K562 (cell line): ENCODE measurements around the gene RAB43. TPM values are rescaled to one million over a fixed set of nuclear protein-coding genes. Genes with fewer than 3 reads are reported as not detected.
A peak's percentile ranks its signal among the peaks of the same experiment; 100 is the strongest.

ENCODE experiments used
- ETV5 ChIP-seq: sonication (generic); formaldehyde crosslinking; IDR thresholded peaks from 2 replicates; pipeline ENCODE4 v1.4.0; 2020; ENCODE audit warnings: low read depth, mild to moderate bottlenecking, missing genetic modification reagents
- HCFC1 ChIP-seq: IDR thresholded peaks from 2 replicates; pipeline ENCODE4 v1.6.1; 2012; ENCODE audit warnings: low read depth, low read length, improper control_type of control experiment
- HDAC8 ChIP-seq: fragments of 450-650 bp; IDR thresholded peaks from 2 replicates; pipeline ENCODE4 v1.6.1; 2016; ENCODE audit warnings: mild to moderate bottlenecking, missing genetic modification characterization, moderate library complexity, missing compliant biosample characterization
- HMG20A ChIP-seq: fragments of 450-650 bp; formaldehyde crosslinking; conservative IDR thresholded peaks from 2 replicates; pipeline ENCODE4 v1.4.0; 2020; ENCODE audit warnings: mild to moderate bottlenecking, mixed read lengths
- HMGXB4 ChIP-seq: sonication (generic); formaldehyde crosslinking; IDR thresholded peaks from 2 replicates; pipeline ENCODE4 v1.8.1; 2023; ENCODE audit warnings: mild to moderate bottlenecking, missing genetic modification reagents
- ILF3 ChIP-seq: fragments of 450-650 bp; IDR thresholded peaks from 2 replicates; pipeline ENCODE4 v1.6.1; 2018; ENCODE audit warnings: antibody characterized with exemption, mild to moderate bottlenecking, moderate library complexity, borderline replicate concordance
- MAFK ChIP-seq: IDR thresholded peaks from 2 replicates; pipeline ENCODE4 v1.6.1; 2011; ENCODE audit warnings: low read length, improper control_type of control experiment
- MBD2 ChIP-seq: sonication (generic); IDR thresholded peaks from 2 replicates; pipeline ENCODE4 v1.6.1; 2016; ENCODE audit warnings: low read depth, borderline replicate concordance
- MTA1 ChIP-seq: fragments of 450-650 bp; IDR thresholded peaks from 2 replicates; pipeline ENCODE4 v1.6.1; 2017; ENCODE audit warnings: borderline replicate concordance
- MYC ChIP-seq, 2 experiments: fragments of 250-450 bp in 1 of 2; sonication (Bioruptor Pico) in 1 of 2; IDR thresholded peaks; 2 replicates each; pipeline versions ENCODE4 v1.5.1 to v1.6.1; 2012 to 2021; ENCODE audit warnings: low read depth in 2 of 2, borderline replicate concordance in 1 of 2, improper control_type of control experiment in 1 of 2, low read length in 1 of 2, mild to moderate bottlenecking in 1 of 2, moderate library complexity in 1 of 2
- RFX7 ChIP-seq: fragments of 250-450 bp; sonication (Bioruptor Pico); IDR thresholded peaks from 2 replicates; pipeline ENCODE4 v1.5.1; 2021; ENCODE audit warnings: mild to moderate bottlenecking
- SIN3A ChIP-seq, 2 experiments: fragments of 150-350 bp in 1 of 2; IDR thresholded peaks; 2 replicates each; pipeline ENCODE4 v1.6.1; 2011 to 2016; ENCODE audit warnings: borderline replicate concordance in 2 of 2, low read depth in 2 of 2, low read length in 2 of 2, mild to moderate bottlenecking in 2 of 2, moderate library complexity in 2 of 2; ENCODE audit not compliant: control insufficient read depth in 1 of 2
- SIRT6 ChIP-seq: IDR thresholded peaks from one replicate; pipeline ENCODE4 v1.6.1; 2012; ENCODE audit warnings: low read depth, mild to moderate bottlenecking, control low read depth, inconsistent platforms, low read length, moderate library complexity
- SMAD4 ChIP-seq: fragments of 250-450 bp; sonication (Bioruptor Pico); conservative IDR thresholded peaks from 2 replicates; pipeline ENCODE4 v1.8.0; 2021; ENCODE audit warnings: inconsistent platforms, mild to moderate bottlenecking, moderate library complexity
- SMARCA4 ChIP-seq: fragments of 450-650 bp; IDR thresholded peaks from 2 replicates; pipeline ENCODE4 v1.6.1; 2016
- ZBTB17 ChIP-seq: fragments of 450-650 bp; formaldehyde crosslinking; IDR thresholded peaks from 2 replicates; pipeline ENCODE4 v1.4.0; 2020; ENCODE audit warnings: mild to moderate bottlenecking
- ZBTB2 ChIP-seq: fragments of 450-650 bp; IDR thresholded peaks from 2 replicates; pipeline ENCODE4 v1.6.1; 2016; ENCODE audit warnings: antibody characterized with exemption
- ZNF280A ChIP-seq: fragments of 450-650 bp; IDR thresholded peaks from 2 replicates; pipeline ENCODE4 v1.6.1; 2018; ENCODE audit warnings: mild to moderate bottlenecking, low read depth; ENCODE audit not compliant: partially characterized antibody
- ZNF586 ChIP-seq: fragments of 450-650 bp; formaldehyde crosslinking; conservative IDR thresholded peaks from 2 replicates; pipeline ENCODE4 v1.4.0; 2020; ENCODE audit warnings: mild to moderate bottlenecking, moderate library complexity
- ZNF655 ChIP-seq: fragments of 250-450 bp; sonication (Bioruptor Pico); IDR thresholded peaks from 2 replicates; pipeline ENCODE4 v1.5.0; 2021
- ZNF740 ChIP-seq, 3 experiments: fragments of 200-800 bp in 1 of 3; sonication (Bioruptor generic) in 1 of 3; sonication (generic) in 1 of 3; formaldehyde crosslinking in 1 of 3; IDR thresholded peaks; 2 replicates each; pipeline versions ENCODE4 v1.6.1 to v1.8.0; 2016 to 2022; ENCODE audit warnings: mild to moderate bottlenecking in 2 of 3, missing compliant biosample characterization in 2 of 3, missing genetic modification characterization in 2 of 3, missing genetic modification reagents in 1 of 3
- polyA plus RNA-seq, 8 experiments: library from polyadenylated mRNA; depleted of rRNA in 4 of 8; stranded (reverse) in 5 of 8; unstranded in 3 of 8; fragments of >200 nt; fragmentation: Nextera tagmentation in 2 of 8; fragmentation: Illumina TruSeq in 1 of 8; extraction: Ambion mirVana in 2 of 8; extraction: Trizol in 1 of 8; gene quantifications; 2 replicates each; pipeline versions ENCODE4 v1.2.1 to v1.2.3, GENCODE V29; 2011 to 2014; ENCODE audit warnings: inconsistent platforms in 1 of 8, missing spikeins in 1 of 8
- total RNA-seq, 7 experiments: library from RNA; depleted of rRNA in 6 of 7; stranded (reverse); fragments of >200 nt in 6 of 7; fragmentation: Illumina TruSeq in 2 of 7; extraction: Trizol in 2 of 7; gene quantifications; 2 replicates each; pipeline versions ENCODE4 v1.2.1 to v1.2.3, GENCODE V29; 2011 to 2021; ENCODE audit warnings: low replicate concordance in 1 of 7

Gene RAB43
- total and polyA plus RNA-seq, 9 of the 15 experiments (the other 6 are each of a cell fraction or from before 2014, with no cell fraction given), result 0.04 to 6.8 (median 1.7) TPM; not detected in 2

GRCh38 chr3:129054605-129055104 lies 66.9 kb downstream of the RAB43 start (continued):
- TF ChIP-seq MTA1 (peak; percentile 46; the same call in 1 of the 2 replicates), HMGXB4 (CRISPR knock-in tag) (no peak), HMG20A (no peak), ZNF740 (CRISPR knock-in tag; IDR thresholded peaks at IDR 0.05) (no peak), ZNF740 (tag; IDR thresholded peaks at IDR 0.05) (no peak), SMAD4 (CRISPR knock-in tag) (peak; percentile 88), RFX7 (CRISPR knock-in tag) (no peak), ZBTB17 (CRISPR knock-in tag) (no peak), ZNF280A (no peak), ETV5 (CRISPR knock-in tag) (no peak), SIN3A (IDR thresholded peaks at IDR 0.05; ENCODE audit: borderline replicate concordance in 2 of 2, control insufficient read depth in 1 of 2, low read depth in 2 of 2, low read length in 2 of 2) (0 out of 4 replicates have a peak, but pooled peaks of 1 of the 2 experiments have one; percentile 36), MBD2 (peak; percentile 25; the same call in 1 of the 2 replicates), SIRT6 (no peak), ZBTB2 (no peak; the same call in 1 of the 2 replicates), SMARCA4 (peak; percentile 91), ILF3 (no peak), HDAC8 (tag) (no peak), HCFC1 (no peak), ZNF655 (CRISPR knock-in tag) (no peak), ZNF586 (CRISPR knock-in tag) (no peak), MAFK (no peak), MYC (IDR thresholded peaks at IDR 0.05; ENCODE audit: low read depth, low read length) (0 out of 2 replicates have a peak, but pooled peaks have one; percentile 37), MYC (CRISPR knock-in tag; IDR thresholded peaks at IDR 0.05; ENCODE audit: borderline replicate concordance, low read depth) (no peak)
